GM21515 (cell line): ENCODE data around the gene NSFL1C.
A peak's percentile ranks its signal among the peaks of the same experiment; 100 is the strongest.
"Not testable (repeated sequence)": the region's sequence is repeated elsewhere in the genome, so short reads cannot be mapped to it uniquely, and the experiment has no call there.

Experiments used
- ATAC-seq: cut with Tn5 transposase; IDR thresholded peaks from one replicate; pipeline ENCODE4 v1.9.1; 2021; ENCODE audit not compliant: unreplicated experiment

NSFL1C gene

DNA sequence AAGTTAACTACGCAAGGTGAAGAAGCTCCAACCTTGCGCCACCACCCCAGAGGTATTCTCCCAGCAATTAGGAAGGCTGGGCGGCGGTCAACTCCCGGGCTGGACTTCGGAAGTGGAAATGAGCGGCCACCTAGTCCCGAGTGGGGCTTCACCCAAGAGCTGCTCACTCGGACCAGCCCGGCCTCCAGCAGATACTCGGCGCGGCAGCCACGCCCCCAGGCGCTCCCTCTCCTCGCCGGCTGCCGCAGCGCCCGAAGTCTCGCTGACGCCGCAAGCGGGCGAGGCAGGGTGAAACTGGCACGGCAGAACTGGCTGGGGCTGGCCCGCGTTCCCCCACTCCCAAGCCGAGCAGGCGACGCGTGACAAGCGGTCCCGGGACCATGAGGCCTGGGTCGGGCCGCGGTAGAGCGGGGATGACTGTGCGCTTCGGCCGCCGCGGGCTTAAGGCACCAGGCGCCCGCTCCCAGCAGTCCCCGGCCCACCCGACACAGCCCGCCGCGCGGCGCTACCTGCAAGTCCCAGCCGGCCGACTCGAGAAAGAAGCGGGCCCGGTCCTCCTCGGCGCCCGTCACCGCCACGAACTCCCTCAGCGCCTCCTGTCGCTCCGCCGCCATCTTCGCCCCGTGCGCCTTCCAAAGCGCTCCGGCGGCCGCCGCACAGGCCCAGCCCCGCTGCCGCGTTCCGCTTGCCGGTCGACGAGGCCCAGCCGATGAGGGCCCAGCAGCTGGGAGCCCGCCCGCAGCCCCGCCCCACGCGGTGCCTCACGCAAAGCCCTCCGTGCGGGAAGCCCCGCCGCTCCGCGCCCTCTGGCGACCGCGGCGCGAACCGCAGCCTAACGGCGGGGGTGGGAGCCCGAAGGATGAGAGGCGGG, at the start of gene NSFL1C:
NSFL1C (minus strand) TSS at position 639 of the 871 bp plus-strand sequence; CDS start at position 614, 25 bp downstream.
- peak; percentile 88 for ATAC-seq

DNA sequence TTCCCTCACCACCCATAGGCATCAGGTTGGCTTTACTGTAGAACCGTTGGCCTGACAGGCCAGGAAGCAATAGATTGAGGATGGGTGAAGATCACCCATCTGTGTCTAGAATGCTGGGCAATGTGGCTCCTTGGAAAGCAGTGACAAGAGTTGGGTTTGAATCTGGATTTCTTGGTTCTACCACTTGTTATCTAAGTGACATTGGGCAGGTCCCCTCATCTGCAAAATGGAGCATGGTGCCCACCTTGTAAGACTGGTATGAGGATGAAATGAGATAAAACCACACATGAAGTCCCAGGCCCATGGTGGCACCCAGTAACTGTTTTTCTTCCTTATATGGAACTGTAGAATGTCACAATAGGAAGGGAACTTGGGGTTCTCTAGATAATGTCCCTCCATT, 47.2 kb upstream of the NSFL1C start:
- no peak for ATAC-seq

DNA sequence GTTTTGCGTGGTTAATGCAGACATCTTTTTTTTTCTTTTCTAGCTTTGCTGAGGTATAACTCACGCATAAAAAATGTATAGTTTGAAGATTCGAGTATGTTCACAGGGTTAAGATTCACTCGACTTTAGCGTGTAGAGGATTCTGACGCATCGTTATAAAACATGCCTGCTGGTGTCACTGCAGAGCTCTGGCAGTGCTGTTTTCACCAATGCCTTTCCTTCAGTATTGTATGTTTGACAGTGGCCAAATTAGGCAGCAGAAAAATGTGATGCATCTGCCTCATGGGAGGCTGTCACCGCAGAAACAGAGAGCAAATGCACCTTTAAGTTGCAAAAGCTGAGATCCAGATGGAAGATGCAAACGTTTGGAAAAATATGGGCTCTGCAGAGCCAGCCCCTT, 42.6 kb upstream of the NSFL1C start:
- no peak for ATAC-seq

DNA sequence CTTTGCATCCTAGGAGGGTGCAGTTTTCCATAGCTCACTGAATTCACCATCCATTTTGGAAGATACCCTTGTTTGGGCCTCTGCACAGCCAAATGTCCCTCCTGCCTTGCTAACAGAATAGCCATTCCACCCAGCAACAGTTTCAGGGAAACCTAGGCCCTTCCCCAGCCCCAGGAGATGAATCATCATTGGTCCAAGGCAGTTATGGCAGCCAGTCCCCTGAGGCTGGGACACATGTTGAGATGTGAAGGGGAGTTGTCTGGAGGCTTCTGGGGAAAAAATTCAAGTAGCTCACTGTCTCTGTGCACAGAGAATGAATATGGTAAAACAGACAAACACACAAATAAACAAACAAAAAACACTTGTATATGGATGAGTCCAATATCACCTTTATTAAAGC, 41.9 kb upstream of the NSFL1C start:
- no peak for ATAC-seq

DNA sequence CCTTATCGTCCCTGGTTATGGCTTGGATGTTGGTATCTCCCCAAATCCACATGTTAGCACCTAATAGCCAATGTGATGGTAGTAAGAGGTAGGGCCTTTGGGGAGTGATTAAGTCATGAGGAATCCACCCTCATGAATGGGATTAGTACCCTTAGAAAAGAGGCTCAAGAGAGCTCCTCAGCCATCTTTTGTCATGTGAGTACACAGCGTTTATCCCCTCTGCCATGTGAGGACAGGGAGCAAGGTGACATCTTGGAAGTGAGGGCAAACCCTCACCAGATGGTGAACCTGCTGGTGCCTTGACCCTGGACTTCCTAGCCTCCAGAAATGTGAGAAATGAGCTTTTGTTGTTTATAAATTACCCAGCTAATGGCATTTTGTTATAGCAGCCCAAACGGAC, 40.6 kb upstream of the NSFL1C start:
- no peak for ATAC-seq

DNA sequence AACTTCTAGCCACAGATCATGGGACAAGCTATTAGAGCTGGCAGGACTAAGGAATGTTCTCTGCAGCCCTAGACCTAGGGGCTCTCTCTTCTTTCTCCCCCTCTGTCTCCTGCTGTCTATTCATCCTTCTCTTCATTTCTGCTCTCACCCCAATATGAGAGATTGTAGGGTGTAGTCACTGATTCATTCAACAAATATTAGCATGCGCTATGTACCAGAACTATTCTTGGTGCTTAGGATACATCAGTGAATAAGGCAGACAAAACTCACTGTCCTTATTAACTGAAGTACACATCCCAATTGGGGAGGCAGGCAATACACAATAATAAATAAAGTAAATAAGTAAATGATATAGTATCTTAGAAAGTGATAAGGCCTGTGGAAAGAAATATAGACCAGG, 39.2 kb upstream of the NSFL1C start:
- no peak for ATAC-seq

DNA sequence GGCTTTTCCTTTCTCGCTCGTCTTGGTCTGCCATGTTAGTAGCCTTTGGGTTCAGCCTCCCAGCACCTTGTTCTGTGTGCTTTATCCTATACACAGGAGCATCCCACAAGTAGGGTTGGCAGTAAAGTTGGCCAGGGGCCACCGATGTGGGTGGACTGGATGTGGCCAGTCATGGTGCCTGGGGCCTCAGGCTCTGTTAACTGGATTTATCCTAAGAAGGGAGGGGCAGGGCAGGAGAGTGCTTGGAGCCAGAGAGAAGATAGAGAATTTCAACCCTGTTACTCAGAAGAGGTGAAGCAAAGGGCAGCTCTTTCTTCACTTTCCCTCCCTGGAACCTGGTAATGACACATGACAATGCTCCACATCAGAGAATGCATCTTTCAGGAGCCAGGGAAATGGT, 38.7 kb upstream of the NSFL1C start:
- no peak for ATAC-seq

DNA sequence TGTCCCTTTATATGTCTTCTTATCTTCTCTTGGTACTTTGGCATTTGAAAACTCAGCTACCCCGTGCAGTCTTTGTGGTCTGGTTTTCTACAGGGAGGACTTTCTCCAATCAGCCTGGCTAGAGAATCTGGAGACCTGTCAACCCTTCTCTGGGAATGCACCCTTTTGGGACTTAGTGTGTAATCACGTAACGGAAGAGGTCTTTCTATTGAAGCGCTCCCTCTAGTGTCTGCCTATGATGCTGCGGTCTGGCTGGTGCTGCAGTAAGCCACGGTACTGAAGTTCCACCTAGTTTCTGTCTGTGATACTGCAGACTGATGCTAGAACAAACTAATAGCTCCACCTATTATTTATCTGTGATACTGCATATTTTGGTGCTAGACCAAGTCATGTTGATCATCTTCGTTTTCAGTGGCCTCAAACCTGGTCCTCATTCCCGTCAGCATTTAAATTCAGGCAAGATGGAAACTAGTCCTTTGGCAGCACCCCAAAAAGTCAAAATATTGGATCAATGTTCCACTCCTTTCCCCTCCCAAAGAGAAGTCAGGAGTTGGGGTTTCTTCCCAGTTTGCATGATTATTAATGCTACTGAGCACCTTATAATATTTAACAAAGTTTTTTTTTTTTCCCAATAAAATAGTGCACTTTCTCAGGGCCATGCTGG, 37.0 kb upstream of the NSFL1C start:
- peak; percentile 99 for ATAC-seq

DNA sequence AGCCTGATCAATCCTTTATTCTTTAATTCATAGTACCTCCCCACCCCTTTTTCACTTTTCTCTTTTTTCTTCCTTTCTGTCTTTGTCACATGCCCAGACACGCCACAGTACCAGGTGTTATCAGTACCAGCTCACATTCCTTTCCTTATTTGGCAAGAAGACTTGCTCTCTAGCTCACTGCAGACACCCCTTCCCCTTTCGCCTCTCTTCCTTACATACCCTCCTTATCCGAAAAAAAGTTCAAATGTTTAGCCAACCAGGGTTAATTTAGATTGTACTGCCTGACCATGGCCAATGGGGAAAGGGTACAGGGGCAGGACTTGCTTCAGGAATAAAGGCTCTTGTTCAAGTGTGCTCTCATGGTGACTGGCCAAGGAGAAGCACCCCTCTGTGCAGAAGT, 33.8 kb upstream of the NSFL1C start:
- ATAC-seq, result no peak

DNA sequence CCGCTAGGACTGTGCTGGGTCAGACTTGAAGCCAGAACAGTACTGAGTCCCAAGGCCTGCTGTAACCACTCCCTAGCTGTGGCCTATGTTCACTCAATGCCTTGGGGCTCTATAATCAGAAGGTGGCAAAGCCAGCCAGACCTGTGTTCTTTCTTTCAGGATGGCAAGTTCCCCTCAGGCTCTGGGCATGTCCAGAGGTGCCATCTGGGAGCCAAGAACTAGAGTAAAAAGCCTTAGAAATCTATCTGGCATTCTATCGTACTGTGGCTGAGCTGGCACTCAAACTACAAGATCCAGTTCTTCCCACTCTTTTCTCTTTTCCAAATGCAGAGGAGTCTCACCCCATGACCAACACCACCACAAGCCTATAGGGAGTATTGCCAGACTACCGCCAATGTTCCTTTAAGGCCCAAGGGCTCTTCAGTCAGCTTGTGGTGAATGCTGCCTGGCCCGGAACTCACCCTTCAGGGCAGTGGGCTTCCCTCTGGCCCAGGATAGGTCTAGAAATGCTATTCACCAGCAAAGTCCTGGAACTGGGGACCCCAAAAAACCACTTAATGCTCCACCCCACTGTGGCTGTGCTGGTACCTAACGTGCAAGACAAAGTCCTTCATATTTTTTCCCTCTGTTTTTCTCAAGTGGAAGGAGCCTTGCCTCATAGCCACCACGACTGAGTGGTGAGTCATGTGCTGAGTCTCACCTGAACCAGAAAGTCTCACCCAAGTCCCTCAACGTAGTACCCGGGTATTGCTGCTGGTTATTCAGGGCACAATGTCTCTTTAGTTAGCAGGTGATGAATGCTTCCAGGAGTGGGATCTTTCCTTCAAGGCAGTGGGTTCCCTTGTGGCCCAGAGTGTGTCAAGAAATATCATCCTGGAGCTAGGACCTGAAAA, 33.1 kb upstream of the NSFL1C start:
- no peak for ATAC-seq

DNA sequence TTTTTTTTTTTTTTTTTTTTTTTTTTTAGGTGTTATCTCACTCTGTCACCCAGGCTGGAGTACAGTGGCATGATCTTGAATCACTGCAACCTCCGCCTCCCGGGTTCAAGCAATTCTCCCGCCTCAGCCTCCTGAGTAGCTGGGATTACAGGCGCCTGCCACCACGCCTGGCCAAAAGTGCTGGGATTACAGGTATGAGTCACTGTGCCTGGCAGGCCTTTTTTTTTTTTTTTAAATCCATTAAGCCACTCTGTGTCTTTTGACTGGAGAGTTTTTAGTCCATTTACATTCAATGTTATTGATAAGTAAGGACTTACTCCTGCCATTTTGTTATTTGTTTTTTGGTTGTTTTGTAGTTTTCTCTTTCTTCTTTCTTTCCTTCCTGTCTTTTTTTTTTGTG, 30.7 kb upstream of the NSFL1C start:
- not testable (repeated sequence) for ATAC-seq

DNA sequence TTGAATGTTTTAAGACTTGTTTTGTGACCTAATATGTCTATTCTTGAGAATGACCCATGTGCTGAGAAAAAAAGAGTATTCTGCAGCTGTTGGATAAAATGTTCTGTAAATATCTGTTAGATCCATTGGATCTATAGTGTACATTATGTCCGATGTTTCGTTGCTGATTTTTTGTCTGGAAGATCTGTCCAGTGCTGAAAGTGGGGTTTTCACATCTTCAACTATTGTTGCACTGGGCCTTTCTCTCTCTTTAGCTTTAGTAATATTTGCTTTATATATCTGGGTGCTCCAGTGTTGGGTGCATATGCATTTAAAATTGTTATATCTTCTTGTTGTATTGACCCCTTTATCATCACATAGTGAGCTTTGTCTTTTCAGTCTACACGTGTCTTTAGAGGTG, 30.3 kb upstream of the NSFL1C start:
- no peak for ATAC-seq

DNA sequence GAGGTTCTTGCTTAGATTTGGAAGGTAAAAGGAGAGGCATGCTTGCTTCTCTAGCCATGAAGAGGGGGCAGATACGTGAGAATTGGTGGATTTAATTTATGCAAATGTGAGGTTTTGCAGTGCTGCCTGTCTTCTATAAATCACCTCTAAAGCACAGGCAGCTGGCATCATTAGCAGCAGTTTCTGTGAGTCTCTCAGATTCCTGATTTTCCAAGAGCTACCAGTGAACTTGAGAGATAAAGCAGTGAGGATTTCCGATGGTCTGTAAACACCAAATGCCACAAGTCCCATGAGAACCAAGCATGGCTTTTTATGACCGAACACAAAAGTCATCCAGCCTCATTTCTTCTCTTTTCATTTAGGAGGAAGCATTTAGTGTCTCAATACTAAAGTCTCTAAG, 27.8 kb upstream of the NSFL1C start:
- no peak for ATAC-seq

DNA sequence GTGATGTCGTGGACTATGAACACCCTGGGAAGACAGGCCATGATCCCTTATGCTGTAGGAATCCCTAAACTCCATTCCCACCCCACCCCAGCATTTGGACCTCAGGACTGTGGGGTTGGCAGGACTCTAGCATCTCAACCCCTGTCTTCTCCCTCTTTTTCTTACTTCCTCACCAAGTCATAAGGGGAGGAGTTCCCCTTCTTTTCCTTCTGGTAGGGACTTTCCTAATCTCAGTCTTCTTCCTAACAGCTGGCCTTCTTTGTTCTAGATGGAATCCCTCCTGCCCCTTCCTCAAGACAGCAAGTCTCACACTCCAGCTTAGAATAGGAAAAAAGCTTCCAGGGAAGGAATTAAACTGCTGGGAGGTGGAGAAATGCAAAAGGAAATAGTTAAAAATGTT, 26.9 kb upstream of the NSFL1C start:
- ATAC-seq, result no peak

DNA sequence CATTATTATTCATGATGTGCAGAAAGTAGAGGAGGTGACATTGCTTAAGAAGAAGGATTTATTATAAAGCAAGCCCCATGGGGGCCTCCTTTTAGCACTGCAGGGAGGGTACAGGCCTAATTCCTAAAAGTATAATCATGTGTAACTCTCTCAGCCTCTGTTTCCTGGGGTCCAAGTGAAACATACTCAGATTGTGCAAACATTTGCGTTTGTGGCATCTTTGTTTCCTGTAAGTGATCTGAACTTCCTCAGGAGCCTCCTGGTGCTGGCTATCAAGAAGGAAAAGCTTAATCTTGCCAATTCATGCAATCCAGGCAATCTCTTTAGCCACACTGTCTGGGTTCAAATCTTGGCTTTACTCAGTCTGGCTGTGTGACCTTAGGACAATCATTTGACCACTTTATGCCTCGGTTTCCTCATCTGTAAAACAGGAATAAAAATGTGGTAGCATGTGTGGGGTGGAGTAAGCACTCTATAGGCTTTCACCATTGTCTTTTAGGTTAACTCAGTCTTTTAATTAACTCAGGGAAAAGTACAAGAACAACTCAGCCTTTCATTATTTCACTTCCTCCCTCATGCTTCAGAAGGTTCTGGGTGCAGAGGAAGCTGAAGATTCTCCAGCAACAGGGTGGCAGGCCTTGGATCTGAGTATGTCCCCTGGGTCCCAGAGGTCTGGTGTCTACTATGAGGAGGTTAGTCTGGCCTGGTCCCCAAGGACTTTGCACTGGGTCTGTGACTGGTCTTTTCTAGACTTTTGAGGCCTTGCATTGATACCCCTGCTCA, 25.4 kb upstream of the NSFL1C start:
- ATAC-seq, result no peak

DNA sequence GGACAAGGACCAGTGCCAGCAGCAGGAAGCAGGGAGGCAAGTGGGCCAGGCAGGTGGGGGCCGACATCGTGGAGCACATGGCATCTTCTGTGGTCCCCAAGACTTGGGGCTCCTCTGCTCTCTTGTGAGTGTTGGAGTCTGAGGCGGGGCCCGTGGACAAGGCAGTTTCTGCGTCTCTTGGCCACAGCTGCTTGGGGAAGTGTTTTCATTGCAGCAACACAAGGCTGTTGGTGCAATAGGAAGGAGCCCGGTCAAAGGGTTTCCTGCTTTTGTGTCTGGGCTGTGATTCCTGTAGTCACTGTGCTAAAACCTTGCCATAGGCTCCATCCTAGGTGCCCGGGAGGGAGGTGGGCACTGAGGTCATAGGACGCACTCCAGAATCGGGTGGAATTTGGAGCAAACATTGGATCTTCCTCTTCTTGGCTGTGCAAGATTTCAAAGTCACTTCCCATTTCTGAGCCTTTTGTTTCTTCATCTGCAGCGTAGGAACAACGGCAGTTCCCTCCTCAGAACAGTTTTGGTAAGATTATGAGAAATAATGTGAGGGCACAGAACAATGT, 24.7 kb upstream of the NSFL1C start, which contains the start of gene SIRPB2:
SIRPB2 (minus strand) TSS at position 140 of the 560 bp plus-strand sequence; CDS start at position 79, 61 bp downstream.
- ATAC-seq, result no peak

DNA sequence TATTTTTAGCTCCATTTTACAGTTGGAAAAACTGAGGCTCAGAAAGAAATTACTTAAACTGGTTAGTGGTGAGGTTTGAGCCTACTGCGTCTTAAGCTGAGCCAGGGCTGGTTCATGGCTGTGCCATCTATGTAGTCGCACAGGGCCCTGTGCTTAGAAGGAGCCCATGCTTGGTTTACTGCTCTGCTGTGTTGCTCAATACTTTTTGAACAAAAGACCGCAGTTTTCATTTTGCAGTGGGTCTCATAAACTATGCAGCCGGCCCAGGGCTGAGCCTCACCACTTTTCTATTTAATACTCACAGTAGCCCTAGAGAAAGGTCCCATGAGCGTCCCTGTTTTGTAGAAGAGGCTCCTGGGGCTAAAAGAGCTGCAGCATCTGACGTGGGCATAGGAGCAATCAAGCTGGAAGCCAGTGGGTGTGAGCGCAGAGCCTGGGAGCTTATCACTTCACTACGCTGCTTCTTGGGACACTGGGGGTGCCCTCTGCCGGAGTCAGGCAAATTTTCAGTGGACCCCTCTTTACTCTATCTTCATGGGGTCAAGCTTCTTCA, 24.1 kb upstream of the NSFL1C start:
- ATAC-seq, result no peak

DNA sequence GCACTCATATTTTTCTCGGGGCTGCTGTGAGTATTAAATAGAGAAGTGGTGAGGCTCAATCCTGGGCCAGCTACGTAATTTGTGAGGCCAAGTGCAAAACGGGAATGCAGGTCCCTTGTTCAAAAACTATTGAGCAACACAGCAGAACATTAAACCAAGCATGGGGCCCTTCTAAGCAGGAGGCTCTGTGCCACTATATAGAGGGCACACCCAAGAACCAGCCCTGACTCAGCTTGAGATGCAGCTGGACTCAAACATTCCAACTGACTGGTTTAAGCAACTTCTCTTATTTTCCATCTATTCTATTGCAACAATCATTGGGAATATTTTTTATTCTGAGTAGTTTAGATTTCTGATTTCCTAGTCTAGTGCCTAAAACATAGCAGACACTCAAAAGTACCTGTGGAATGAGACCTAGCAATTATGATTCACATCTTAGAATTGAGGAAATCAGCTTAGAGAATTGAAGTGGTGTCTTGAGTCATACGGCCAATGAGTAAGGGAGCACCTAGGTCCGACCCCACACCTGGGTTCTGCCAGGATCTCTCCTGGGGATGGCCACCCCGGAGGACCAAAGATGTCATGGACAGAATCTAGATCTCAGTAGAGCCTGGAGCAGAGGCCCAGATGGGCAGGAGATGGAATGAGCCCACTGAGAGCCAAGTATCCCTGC, 23.3 kb upstream of the NSFL1C start:
- ATAC-seq, result no peak

DNA sequence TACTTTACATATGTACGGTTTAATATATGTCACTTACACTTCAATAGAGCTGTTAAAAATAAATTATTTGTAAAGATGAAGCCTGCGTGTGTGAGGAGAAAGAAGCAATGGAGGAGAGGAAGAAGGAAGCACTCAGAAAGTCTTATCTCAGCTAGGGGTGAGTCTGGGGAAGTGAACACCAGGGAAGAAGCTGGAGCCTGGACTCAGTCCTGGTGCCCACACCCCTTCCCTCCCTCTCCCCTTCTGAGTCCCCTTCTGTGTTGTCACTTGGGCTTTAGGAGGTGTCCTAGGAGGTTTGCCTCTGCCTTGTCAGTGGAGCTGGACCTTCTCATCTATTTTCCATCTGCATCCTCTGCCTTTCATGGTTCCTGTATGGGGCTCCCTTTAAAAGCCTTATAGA, 22.7 kb upstream of the NSFL1C start:
- no peak for ATAC-seq
